Stimulated activated CD4-positive, alpha-beta T cell treated with anti-CD3 and anti-CD28 coated beads, TNF-alpha, amount 100 ng/mL, for 4 hours (primary cell): ENCODE results near the gene TNFAIP8.
"Not testable (repeated sequence)": the region's sequence is repeated elsewhere in the genome, so short reads cannot be mapped to it uniquely, and the experiment has no call there.

Experiments used
- DNase-seq, 3 experiments: peaks; one replicate each; pipeline ENCODE4 v3.0.0-alpha.2; 2020; ENCODE audit warnings: low read depth in 3 of 3

Gene TNFAIP8

DNA sequence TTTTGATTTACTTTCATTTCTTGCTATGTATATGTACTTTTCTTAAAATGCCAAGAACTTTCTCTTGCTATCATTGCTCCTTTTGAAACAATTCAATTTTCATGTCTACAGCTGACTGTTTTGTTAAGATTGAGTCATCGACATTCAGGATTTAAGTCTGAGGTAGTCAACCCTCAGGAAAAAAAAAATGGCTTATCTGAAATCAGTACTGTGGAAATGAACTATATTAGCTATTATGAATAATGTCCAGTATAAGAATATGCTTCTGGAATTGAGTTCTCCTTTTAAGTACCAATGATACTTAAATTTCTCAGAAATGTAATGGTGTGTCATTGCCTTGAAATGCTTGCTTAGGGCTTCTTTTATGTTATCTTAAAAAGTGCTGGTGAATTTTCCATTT is 37.9 kb downstream of the TNFAIP8 start:
- no peak for DNase-seq

DNA sequence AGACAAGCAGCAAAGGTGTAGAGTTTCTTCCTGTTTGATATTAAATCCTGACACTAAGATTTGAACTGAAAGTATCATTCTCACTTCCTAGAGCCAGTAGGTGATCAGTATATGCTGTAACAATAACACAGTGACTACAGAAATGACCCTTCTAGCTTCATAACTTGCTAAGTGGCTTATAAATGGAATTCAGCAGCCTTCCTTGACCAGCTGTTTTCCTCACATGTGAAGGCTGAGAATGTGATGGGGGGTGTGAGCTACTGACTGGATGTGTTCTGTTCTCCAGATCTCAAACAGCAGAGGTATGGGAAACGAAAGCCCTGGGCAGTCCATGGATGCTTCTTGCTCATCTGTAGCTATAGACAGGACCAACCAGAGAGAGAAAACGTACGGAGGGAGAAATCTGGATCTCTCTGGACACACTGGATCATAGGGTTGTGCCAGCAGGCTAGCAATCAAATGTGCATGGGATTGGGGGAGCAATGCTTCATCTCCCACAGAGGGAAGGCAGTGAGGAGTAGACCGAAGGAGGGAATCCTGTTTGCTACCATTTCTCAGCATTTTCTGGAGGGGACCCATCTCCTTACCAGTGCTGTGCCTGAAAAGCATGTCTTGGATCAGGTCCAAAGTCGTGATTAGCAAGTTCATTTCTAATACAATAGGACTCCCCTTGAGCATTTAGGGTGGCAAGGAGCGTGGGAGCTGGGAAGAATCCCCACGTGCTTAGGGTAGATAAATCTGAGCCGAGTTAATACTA is 39.4 kb downstream of the TNFAIP8 start:
- no peak for DNase-seq

DNA sequence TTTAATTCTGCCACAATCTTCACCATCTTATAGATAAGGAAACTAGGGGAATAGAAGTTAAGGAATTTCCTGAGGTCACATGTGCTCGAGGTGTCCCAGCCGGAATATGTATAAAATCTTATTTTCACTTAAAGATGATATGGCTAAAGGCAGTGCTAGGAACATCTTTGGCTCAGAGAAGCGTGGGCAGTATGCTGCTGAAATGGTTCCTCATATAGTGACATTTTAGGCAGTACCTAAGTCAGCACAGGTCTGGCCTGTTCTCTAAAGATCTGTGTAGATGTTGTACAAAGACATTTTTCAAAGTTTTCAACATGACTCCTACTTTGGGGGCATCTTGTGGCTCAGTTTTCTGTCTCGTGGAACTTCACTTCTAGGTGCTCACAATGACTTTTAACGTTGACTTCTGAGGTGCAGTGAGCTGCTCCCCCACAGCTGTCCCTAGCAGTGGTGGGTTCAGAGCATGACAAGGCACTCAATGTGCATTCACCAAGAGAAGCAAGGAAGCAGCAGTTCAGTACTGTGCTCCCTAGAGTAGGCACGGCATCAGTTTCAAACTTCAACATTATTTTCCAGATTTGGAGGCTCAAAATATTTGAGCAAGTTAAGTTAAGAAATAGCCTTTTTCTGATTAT is 40.3 kb downstream of the TNFAIP8 start:
- DNase-seq, result no peak

DNA sequence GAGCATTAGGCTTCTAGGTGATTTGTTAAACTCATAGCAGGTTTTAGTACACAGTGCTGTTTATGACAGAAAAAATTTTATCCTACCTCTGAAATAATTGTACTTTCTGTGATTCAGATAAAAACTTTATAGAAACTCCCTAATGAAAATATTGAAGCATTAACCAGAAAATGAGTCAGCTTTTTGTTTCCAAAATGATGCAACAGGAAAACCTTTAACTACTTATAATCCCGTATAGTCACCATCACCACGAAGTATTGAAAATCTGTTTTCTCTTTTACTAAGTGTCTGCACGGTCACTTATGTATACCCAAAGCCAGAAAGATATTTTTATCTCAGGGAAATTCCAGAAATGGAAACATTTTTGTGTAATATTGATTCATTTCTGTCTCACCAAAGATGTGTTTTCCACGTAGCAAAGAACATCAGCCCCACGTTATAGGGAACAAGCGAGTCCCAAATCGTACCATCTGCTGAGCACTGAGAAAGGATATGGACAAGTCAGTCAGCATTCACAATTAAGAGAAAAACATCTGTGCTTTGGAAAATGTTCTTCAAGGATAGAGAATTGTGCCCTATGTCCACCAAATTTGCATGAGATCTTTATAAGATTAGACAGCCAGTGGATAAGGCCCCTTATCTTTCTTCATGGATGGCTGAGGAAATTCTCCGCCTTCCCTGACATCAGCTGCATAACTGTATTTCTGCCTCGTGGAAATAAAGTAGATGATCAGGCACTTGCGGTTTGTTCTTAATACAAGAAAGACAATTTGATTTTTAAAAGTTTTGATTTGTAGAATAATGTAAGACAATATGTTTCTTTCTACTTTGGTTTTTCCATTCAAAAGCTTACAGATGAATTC is 41.9 kb downstream of the TNFAIP8 start:
- no peak for DNase-seq

DNA sequence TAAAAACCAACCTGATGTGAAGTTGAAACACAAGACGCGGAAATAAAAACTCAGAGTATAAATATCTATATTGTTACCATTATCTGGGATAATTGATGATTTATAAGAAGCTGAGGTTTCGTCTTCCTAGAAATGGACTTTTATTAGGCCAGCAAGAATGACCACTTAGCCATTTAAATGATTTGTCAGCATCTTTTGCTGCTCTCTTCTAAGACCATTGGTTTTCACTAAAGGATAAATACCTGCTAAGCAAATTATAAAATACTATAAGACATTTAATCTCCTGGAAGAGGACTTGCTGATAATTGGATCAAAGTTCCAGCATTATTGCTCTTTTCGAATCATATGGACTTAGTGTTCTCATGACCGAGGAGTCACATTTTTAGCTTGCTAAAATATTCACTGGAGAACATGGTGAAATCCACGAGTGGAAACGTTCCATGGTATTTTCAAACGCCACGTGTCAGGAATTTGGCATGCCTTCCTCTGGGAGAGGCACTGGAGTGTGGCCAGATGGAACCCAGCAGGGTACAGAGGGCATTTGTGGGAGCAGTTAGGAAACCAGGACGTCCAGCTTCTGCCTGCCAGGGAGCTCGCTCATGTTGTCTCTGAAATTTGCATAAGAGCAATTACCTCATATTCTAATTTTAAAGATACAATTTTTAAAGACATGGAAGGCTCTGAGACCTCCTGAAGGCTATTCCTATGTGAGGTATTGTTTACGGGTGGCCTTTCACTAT is 43.1 kb downstream of the TNFAIP8 start:
- no peak for DNase-seq

DNA sequence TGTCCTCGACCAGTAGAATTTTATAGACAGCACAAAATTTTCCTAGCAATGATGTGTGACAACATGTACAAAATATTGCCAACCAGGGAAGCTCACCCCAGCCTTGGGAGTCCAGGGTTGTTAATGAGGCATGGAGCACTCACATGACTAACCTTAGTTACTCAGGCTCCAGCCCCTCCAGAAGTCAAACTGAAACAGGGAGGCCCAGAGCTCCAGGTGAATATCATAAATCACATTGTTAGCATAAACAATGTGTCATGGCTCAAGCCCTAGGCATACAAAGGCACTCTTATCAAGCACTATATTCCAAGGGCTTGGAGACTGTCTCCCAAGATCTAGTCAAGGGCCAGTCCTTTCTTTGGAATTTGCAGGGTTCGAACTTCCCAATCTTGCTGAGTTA is 44.4 kb downstream of the TNFAIP8 start:
- no peak for DNase-seq

DNA sequence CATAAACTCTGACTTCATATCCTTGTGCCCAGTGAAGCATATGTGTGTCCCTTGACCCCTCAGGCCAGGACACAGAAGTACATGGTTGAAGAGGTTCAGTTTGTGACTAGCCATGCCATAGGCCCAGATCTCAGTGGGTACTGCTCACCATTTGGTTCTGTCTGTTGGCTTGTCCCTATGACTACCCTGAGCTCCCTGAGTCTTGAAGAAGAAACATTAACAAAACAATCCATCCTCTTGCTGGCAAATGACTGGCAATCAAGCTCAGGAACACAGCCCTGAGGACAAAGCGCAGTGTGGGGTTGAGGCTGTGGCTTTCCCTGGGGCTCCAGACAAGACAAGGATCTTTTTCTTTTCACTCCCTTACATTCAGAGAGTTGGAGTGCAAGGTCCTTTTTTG is 46.3 kb downstream of the TNFAIP8 start:
- DNase-seq, result no peak

DNA sequence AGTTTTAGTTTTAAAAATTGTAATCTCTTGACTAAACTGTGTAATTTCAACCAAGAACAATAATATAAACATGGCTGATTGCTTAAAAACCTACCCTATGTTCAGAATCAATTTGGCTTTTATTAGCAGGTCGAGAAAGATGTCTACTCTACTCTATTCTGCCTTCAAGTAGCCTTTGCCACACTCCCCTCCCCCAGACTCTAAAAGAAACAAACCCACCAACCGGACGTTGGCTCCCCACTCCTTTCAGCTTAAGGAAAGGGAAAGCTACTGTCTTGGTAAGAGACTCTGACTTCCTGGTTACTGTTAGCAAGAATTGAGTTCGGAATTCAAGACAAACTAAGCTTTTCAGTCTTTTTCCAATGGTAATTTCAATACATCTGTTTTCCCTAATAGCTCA is 46.7 kb downstream of the TNFAIP8 start:
- DNase-seq, result no peak

DNA sequence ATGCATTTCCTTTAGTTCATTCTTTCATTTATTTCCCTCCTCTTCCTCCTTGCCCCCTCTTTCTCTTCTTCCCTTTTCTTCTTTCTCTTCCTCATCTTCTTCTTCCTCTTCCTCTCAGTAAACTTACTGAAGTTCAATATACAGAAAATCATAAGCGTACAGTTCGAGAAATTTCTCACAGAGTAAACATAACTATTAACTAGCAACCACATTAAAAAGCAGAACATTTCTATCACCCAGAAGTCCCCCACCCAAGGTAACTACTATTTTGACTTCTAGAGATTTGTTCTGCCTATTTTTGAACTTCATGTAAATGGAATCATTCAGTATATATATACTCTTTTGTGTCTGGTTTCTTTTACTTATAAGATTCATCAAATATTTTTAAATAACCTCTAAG is 48.2 kb downstream of the TNFAIP8 start:
- DNase-seq, result no peak

DNA sequence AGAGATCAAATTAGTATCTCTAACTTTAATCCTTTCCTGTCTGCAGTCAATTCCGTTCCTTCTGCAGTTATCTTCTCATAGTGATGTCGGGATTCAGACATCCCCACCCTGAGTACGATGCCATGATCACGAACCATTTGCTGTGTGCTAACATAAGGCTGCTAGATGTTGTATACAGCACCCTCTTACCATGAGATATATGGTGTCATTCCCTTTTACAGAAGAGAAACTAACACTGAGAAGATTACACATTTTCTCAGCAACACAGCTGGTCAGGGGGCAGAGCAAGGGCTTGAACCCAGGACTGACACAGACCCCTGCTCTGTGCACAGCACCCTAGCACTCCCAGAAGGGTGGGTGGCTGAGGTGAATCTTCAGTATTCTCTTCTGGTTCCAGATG is 49.6 kb downstream of the TNFAIP8 start:
- no peak for DNase-seq

DNA sequence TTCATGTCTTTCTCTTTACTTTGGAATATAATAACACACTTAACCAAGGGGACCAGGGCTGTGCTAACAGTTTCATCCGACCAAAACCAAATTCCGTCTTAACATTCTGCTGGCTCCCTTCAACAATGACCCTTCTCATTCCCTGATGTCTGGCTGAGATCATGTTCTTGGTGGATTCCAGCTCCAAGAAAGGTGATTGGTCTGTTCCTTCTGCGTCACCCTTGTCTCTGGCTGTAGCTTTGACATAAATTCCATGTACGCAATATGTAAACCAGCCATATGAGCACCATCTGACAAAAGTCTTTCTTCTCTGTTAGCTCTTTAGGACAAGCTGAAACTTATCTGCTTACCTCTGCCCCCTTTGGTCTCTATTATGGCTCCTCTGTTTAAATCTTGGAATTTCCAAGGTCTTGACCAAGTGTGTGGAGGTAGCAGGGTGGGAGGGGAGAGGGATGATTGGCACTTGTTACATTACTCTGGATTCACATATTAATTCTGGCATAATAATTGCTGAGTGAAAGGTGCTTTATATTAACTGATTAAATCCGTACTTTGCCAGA is 50.8 kb downstream of the TNFAIP8 start:
- DNase-seq, result no peak

DNA sequence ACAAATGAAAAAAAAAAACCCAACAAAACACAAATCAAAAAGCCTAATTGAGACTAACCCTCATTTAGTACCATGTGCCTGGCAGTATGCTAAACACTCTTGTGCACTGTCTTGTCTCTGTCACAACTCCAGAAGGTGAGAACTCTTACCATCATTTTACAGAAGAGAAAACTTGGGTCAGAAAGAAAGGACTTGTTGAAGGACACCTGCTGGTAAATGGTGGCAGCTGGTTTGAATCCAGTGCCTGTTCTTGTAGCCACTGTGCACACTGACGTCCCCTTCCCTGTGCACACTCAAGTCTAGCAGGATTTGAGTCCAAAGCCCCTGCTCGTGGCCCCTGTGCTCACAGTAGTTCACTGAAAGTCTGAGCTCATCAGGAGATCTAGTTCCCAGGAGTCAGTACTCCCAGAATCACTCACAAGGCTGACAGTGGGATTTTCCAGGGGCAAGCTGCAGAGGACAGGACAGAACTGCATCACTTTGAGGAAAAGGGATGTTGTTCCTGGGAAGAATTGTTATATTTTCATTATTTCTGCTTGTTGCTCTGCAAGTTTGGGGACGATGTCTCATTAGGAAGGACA is 53.5 kb downstream of the TNFAIP8 start:
- DNase-seq, result no peak

DNA sequence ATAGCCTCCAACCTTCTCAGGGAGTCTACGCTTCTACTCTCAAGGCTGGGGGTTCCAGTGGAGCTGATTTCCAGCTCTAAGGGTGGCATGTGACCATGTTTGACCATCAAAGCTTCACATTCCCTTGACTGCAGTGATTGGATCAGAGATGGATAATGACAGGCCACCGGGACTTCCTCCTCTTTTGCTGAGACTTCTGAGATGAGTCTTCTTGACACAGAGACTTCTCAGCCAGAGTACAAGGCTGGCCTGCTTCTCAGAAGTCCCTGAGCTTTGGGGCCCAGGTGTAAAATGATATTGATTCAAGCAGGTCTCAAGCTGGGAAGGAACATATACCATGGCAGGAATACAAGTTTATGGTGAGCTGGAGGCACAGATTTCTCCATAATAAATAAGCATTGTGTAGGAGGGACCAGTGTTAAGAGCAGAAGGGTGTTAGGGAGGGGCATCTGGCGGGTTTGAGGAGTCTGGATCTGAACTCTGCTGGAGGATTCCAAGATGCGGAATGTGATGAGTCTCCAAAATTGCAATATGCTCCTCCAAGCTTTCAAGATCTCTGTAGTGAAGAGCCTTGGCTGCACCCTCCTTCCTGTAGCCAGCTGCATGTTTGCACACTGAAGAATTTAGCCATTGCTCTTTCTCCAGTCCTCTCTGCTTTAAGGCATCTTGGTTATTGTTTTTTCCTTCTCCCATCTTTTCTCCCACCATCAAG is 54.8 kb downstream of the TNFAIP8 start:
- no peak for DNase-seq

DNA sequence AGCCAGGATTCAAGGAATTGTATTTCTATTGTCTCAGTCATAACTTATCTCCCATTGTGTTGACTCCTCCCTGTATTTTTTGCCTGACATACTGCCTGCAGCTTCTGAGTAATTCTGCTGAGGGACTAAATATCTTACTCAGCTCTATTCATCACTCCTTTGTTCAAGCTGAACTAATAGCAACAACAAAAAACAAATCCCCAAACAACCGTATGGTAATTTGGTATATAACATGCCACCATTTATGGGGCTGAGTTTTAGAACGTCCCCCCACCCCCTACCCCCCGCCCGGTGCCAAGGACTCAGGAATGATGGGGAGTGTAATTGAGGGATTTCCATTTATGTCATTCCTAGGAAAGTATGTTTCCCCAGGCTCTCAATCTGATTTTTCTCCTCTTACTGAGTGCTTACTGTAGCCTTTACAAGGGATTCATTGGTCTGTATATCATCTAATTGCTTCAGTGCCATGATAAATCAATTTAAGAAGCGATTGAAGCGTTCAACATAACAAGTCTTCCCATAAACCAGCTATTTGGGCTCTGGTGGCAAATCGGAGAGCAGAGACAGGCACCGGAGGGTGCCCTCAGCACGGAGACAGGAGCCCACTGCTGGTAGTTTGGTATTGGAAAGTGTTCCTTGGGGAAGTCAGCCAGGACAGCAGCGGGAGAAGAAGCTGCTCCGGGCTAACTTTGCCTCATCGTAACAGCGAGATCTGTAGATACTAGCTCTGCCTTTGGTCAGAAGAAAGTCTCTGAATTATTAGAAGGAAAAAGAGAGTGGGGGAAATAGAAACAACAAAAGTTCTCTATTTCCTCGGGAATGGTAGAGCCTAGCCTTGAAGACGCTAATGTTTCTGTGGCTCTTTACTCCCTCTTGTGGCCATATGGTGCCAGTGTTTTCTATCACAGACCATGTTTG is 55.8 kb downstream of the TNFAIP8 start:
- peak in 1 of 3 experiments; percentile 37 for DNase-seq

DNA sequence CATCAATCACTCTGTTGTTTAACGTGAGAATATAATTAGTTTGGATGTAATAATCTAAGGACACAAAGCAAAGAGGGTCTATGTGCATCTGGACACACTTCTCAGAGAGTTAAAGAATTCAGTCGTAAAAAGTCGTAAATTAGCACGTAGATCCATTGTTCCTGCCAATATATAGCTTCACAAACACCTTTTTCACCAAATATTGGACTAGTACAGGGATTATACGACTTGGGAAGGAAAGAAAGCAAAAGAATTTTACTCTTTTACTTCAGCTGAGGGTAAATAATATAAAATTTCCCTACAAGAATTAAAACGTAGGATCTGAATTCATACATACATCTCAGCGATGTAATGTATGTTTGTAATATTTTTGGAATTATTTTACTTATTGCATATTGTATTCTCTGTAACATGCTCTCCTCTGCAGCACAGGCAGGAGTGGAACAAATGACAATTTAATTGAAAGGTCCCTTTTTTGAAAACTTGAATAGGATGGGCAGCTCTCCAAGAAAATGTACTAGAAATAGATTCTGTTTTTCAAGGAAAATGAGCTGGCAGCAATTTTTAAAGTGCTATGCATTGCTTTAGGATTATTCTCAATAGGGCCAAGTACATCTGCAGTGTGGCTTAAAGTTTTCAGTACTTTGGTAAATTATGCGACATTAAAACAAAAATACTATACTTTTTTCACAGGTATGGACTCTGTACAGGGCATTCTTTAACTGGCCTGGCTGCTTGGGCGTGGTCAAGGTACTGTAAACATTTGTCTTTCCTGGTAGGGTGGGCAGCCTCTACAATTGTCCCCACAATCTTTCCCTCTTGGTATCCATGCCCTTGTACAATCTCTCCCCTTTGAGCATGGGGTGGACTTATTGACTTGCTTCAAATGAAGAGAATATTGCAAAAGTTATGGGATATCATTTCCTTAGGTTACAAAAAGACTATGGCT is 56.7 kb downstream of the TNFAIP8 start:
- no peak for DNase-seq

DNA sequence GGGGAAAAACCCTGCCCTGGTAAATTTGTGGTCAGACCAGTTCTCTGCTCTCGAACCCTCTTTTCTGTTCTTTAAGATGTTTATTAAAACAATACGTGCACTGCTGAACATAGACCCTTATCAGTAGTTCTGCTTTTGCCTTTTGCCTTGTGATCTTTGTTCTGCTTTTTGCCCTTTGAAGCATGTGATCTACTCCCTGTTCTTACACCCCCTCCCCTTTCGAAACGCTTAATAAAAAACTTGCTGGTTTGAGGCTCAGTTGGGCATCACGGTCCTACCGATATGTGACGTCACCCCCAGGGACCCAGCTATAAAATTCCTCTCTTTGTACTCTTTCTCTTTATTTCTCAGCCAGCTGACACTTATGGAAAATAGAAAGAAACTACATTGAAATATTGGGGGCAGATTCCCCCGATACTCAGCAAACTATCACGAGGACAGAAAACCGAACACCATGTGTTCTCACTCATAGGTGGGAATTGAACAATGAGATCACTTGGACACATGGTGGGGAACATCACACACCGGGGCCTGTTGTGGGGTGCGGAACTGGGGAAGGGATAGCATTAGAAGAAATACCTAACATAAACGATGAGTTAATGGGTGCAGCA is 58.4 kb downstream of the TNFAIP8 start:
- DNase-seq, result not testable (repeated sequence)

DNA sequence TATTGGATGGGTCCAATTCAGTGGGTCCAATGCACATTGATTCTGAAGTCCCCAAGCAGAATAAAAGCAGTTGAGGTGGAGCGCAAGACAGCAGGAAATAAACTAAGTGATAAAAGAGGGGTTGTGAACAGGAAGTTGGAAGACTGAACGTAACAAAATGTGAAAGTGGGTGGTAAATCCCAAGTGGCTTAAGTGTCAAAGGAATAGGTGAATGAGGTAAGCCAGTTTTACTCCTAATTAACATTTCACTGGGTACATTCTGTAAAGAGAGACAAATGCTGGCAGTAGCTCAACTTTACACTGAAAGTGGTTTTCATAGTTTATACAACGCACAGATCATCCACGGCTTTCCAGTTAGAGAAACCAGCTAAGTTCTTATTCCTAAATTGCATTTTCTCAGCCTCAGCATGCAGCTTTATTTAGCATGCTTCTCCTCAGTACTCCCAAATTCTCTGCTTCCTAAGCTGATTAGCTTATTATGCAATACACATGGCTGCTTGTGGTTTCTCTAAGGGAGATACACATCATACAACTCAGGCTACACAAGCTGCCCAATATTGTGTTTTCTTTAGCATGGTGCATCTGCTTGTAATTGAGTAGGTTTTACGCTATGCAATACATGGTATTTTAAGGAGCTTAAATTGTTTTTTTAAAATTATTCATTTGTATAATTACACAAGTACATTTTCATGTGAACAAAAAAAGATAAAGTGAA is 62.2 kb downstream of the TNFAIP8 start:
- DNase-seq, result no peak
